Nephron (organoid): ENCODE measurements around the gene TRMT112.

Experiments used
- H3K27ac Mint-ChIP-seq, 3 experiments: 2 replicates each; pipeline ENCODE4 v1.8.0; 2020; ENCODE audit warnings: mixed read lengths in 3 of 3, mild to moderate bottlenecking in 2 of 3, moderate library complexity in 1 of 3
- H3K27me3 Mint-ChIP-seq: 2 replicates; pipeline ENCODE4 v1.8.0; 2021; ENCODE audit warnings: low read depth, mild to moderate bottlenecking, moderate library complexity, mixed read lengths
- H3K36me3 Mint-ChIP-seq: 2 replicates; pipeline ENCODE4 v1.8.0; 2020; ENCODE audit warnings: low read depth, mixed read lengths
- H3K4me1 Mint-ChIP-seq: 2 replicates; pipeline ENCODE4 v1.8.0; 2020; ENCODE audit warnings: mixed read lengths
- H3K4me3 Mint-ChIP-seq, 3 experiments: 2 replicates each; pipeline ENCODE4 v1.8.0; 2020; ENCODE audit warnings: mild to moderate bottlenecking in 3 of 3, mixed read lengths in 3 of 3, moderate library complexity in 2 of 3
- H3K9me3 Mint-ChIP-seq: 2 replicates; pipeline ENCODE4 v1.8.0; 2020; ENCODE audit warnings: mixed read lengths
- CTCF ChIP-seq, 3 experiments: fragments of 200-600 bp; sonication (generic); IDR thresholded peaks; one replicate each; pipeline ENCODE4 v1.5.0; 2021; ENCODE audit warnings: antibody characterized with exemption in 3 of 3; ENCODE audit not compliant: unreplicated experiment in 3 of 3

Gene TRMT112

GRCh38 chr11:64357446-64357845 is 40.1 kb upstream of the TRMT112 start:
- peaks cover 6% of the 10 kb centered on the region for H3K36me3 Mint-ChIP-seq
- no peak for TF ChIP-seq CTCF (IDR thresholded peaks at IDR 0.05; ENCODE audit: unreplicated experiment in 3 of 3)
- H3K27me3 Mint-ChIP-seq, result peaks cover 1% of the 10 kb centered on the region
- H3K27ac Mint-ChIP-seq, result no peak overlapping the region
- H3K4me3 Mint-ChIP-seq, result no peak overlapping the region
- no peaks in the 10 kb centered on the region for H3K9me3 Mint-ChIP-seq
- H3K4me1 Mint-ChIP-seq, result peaks cover 13% of the 10 kb centered on the region

GRCh38 chr11:64356498-64357411 is 39.4 kb upstream of the TRMT112 start:
- TF ChIP-seq CTCF (IDR thresholded peaks at IDR 0.05; ENCODE audit: unreplicated experiment in 3 of 3), result peak; percentile 31 to 57 (median 32)
- no peaks in the 10 kb centered on the region for H3K27me3 Mint-ChIP-seq
- peak overlapping the region; percentile 74 to 78 (median 77) for H3K4me3 Mint-ChIP-seq
- peaks cover 13% of the 10 kb centered on the region for H3K4me1 Mint-ChIP-seq
- H3K27ac Mint-ChIP-seq, result peak overlapping the region; percentile 57 to 87 (median 76)
- H3K36me3 Mint-ChIP-seq, result peaks cover under 1% of the 10 kb centered on the region
- no peaks in the 10 kb centered on the region for H3K9me3 Mint-ChIP-seq

GRCh38 chr11:64355078-64355940 is 38.0 kb upstream of the TRMT112 start:
- Mint-ChIP-seq H3K4me3 (peak overlapping the region in 2 of 3 experiments; percentile 10 to 22), H3K27me3 (no peaks in the 10 kb centered on the region), H3K27ac (peak overlapping the region; percentile 22 to 50 (median 30)), H3K4me1 (peaks cover 6% of the 10 kb centered on the region), H3K9me3 (no peaks in the 10 kb centered on the region), H3K36me3 (no peaks in the 10 kb centered on the region)
- TF ChIP-seq CTCF (IDR thresholded peaks at IDR 0.05; ENCODE audit: unreplicated experiment in 3 of 3), result peak; percentile 49 to 54 (median 51)

- Mint-ChIP-seq H3K4me3 (no peak overlapping the region), H3K27ac (no peak overlapping the region), H3K4me1 (peaks cover 6% of the 10 kb centered on the region), H3K9me3 (no peaks in the 10 kb centered on the region), H3K27me3 (peaks cover 6% of the 10 kb centered on the region), H3K36me3 (no peaks in the 10 kb centered on the region)
- no peak for TF ChIP-seq CTCF (IDR thresholded peaks at IDR 0.05; ENCODE audit: unreplicated experiment in 3 of 3)
These were observed 36.6 kb upstream of the TRMT112 start for GRCh38 chr11:64353715-64354506.

- Mint-ChIP-seq H3K9me3 (no peaks in the 10 kb centered on the region), H3K36me3 (no peaks in the 10 kb centered on the region), H3K27ac (no peak overlapping the region), H3K4me1 (peaks cover 11% of the 10 kb centered on the region), H3K27me3 (peaks cover 8% of the 10 kb centered on the region), H3K4me3 (no peak overlapping the region)
- TF ChIP-seq CTCF (IDR thresholded peaks at IDR 0.05; ENCODE audit: unreplicated experiment in 3 of 3), result no peak
These were observed 35.8 kb upstream of the TRMT112 start for GRCh38 chr11:64352995-64353714.
